Right lung (tissue), 5 donors: ENCODE data around the gene ANKRD22. TPM values are rescaled to one million over a fixed set of nuclear protein-coding genes. Genes with fewer than 3 reads are reported as not detected.
A peak's percentile ranks its signal among the peaks of the same experiment; 100 is the strongest.

Experiments used
- DNase-seq, 2 donors: peaks; one replicate each; pipeline ENCODE4 v3.0.0-alpha.2; 2013
- polyA plus RNA-seq, 5 donors: library from polyadenylated mRNA; unstranded; fragments of 120-200 nt; gene quantifications; one replicate each; pipeline versions ENCODE4 v1.2.1 to v1.2.3, GENCODE V29; 2013; ENCODE audit warnings: inconsistent platforms in 1 of 5, low replicate concordance in 1 of 5; ENCODE audit not compliant: insufficient read length in 5 of 5, insufficient read depth in 1 of 5

ANKRD22 gene
- polyA plus RNA-seq, 5 donors, result 0.22 to 1.0 (median 0.70) TPM

- DNase-seq, result peak in 1 of 2 donors; percentile 58
These were observed 28.1 kb upstream of the ANKRD22 start, which contains the start of gene STAMBPL1 for GRCh38 chr10:88879534-88880281. STAMBPL1 (plus strand) TSS chr10:88880245; CDS start chr10:88901709, 21,464 bp downstream.

GRCh38 chr10:88877298-88877697 is 25.7 kb upstream of the ANKRD22 start:
- no peak for DNase-seq

DNA sequence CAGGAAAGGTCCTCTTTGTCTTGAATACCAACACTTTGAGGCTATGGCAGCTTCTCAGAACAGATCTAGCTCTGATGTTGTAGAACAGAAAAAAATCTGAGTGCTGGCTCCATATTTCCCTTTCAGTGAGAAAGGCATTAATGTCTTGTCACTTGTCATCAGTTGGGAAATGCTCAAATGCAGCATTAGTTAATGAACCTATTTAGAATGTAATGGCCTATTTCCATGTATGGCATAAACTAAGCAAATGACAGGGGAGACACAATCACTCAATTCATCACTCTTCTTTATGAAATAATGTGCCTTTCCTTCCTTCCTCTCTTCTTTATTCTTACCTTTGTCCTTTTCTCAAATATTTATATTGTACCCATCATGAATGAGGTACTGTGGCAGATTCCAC is 23.4 kb upstream of the ANKRD22 start:
- DNase-seq, result no peak

- DNase-seq, result no peak
These were observed 22.6 kb upstream of the ANKRD22 start for GRCh38 chr10:88874281-88874680.

DNA sequence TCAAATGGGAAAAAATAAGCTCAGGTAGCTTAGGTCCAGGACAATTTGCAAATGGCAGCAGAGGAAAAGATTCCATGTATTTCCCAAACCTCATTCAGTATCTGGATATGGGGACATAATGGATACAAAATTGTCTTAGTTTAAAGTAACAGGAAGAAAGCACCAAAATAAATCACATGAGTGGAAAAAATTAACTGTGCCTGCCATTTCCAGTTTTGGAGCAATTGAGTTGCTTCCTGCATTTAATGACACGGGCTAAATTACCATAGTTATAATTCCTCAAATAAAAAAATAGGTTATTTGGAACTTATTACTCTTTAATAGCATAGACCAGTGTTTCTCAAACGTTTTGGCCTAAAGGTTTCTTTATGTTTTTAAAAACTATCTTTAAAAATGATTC is 22.1 kb upstream of the ANKRD22 start:
- DNase-seq, result no peak

DNA sequence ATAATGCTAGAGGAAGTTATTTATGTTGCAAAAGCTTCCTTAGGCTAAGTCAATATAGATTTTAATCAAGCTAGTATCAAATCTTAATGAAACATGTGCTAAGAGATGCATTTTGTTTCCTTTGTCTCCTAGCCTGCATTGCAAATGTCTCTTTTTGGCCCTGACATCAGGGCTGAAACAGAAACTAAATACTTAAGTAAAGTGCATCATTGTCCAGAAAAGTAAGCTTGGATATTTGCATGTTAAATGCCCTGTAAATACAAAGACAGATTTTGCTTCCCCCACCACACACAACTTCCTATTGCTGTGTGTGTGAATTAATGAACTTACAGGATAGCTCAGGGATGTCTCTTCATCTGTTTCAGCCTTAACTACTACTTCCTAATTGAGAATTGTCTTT is 18.4 kb upstream of the ANKRD22 start:
- no peak for DNase-seq

GRCh38 chr10:88866454-88866853 is 14.8 kb upstream of the ANKRD22 start:
- no peak for DNase-seq

GRCh38 chr10:88865281-88865876 is 13.7 kb upstream of the ANKRD22 start:
- DNase-seq, result no peak

GRCh38 chr10:88861036-88861435 is 9.4 kb upstream of the ANKRD22 start:
- no peak for DNase-seq

DNA sequence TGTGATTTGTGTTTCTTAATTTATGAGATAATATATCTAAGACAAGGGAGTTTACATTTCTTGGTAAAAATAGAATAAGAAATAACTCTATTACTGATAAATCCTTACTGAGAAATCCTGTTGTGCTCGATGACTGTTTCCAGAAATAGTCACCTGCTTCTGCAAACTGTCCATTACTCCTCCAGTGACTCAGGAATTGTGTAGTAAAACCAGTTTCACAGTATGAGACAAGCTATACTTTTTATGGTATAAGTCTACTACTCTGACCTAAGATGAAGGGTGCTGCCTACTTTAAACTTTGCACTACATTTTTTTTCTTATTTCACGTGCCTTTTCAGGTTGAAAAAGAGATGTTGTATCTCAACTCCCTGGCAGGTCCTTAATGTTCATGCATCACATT is 6.8 kb upstream of the ANKRD22 start:
- DNase-seq, result no peak

- DNase-seq, result no peak
These were observed 6.2 kb upstream of the ANKRD22 start for GRCh38 chr10:88857831-88858230.

- peak in 1 of 2 donors; percentile 27 for DNase-seq
These were observed 3.0 kb upstream of the ANKRD22 start for GRCh38 chr10:88854684-88855083.

- DNase-seq, result no peak
These were observed 1.7 kb upstream of the ANKRD22 start for GRCh38 chr10:88853155-88853881.

DNA sequence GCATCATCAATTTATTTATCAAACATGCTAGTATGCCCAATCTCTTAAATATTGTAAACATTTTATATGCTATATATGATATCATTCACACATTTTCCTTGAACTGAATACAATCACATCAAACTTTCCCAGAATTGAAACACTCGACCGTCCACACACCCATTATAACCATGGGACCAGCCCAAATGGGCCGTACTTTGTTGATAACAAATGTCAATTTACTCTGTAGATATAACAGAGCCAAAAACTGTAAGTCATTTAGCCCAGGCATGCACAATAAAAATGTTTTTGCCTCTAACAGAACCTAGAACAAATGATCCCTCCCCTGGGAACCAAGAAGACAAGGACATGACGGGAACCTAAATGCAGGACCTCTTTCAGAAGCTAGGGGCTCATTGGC is 683 bp upstream of the ANKRD22 start:
- DNase-seq, result no peak

- no peak for DNase-seq
These were observed 932 bp downstream of the ANKRD22 start for GRCh38 chr10:88850712-88851111.

- no peak for DNase-seq
These were observed 2.4 kb downstream of the ANKRD22 start for GRCh38 chr10:88849234-88849633.

GRCh38 chr10:88848499-88848898 is 3.1 kb downstream of the ANKRD22 start:
- no peak for DNase-seq

GRCh38 chr10:88843171-88843570 is 8.5 kb downstream of the ANKRD22 start:
- no peak for DNase-seq

DNA sequence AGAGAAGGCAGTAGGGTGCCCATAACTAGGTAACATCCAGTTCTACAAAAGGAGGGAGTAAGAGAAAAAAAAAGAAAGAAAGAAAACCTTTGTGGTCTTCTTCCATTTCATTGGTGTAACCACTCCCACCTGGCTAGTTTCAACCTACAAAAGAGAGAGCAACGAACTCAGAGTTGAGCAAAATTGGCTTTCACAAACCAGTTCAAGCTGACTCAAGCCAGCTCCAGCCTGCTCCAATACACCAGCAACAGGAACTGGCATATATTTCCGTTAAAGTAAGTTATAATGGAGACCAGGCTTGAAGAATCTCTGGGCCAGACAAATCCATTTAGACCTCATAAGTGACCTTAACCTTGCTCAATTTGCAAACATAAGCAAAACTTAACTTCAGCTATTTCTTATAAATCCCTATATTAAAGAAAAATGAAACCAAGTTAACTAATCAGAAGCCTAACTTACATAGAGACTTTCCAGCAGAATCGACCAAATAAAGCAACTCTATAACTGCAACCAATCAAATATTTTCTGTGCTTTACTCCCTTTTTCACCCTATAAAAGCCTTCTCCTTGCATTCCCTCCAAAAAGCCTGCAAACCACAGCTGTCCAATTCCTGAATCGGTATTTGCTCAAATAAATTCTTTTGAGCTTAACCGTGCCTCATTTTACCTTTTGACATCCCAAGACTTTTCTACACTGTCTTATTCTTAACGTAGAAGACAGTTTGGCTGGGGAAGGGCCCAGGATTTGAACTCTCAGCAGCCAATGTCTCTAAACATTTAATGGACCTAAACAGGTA is 10.1 kb downstream of the ANKRD22 start:
- no peak for DNase-seq

GRCh38 chr10:88840881-88841280 is 10.8 kb downstream of the ANKRD22 start:
- DNase-seq, result no peak

DNA sequence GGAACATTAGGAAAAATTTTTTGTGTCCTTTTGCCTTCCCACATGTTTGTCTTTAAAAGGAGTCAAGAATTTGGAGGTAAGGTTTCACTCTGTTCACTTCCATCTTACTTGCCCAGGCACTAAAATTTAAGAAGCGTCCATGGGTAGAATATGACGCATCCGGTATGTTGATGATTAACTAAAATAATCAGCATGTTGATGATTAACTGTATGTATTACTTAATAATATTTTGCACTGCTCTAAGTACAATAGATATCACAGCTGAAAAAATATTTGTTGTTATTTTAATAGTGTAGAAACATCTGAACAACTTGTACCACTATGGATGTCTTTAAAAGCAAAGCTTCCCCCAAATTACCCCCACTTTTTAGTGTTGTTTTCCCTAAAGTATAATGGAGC is 11.5 kb downstream of the ANKRD22 start:
- DNase-seq, result no peak

- no peak for DNase-seq
These were observed 12.8 kb downstream of the ANKRD22 start for GRCh38 chr10:88838766-88839350.
